ENCODE results near the gene SLC25A41.

Gene SLC25A41

GRCh38 chr19:6452223-6452614 lies 18.7 kb upstream of the SLC25A41 start:
- DNase-seq (ENCODE audit: low read depth): no peak
- TF ChIP-seq, protein P1, sequence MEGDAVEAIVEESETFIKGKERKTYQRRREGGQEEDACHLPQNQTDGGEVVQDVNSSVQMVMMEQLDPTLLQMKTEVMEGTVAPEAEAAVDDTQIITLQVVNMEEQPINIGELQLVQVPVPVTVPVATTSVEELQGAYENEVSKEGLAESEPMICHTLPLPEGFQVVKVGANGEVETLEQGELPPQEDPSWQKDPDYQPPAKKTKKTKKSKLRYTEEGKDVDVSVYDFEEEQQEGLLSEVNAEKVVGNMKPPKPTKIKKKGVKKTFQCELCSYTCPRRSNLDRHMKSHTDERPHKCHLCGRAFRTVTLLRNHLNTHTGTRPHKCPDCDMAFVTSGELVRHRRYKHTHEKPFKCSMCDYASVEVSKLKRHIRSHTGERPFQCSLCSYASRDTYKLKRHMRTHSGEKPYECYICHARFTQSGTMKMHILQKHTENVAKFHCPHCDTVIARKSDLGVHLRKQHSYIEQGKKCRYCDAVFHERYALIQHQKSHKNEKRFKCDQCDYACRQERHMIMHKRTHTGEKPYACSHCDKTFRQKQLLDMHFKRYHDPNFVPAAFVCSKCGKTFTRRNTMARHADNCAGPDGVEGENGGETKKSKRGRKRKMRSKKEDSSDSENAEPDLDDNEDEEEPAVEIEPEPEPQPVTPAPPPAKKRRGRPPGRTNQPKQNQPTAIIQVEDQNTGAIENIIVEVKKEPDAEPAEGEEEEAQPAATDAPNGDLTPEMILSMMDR (IDR thresholded peaks at IDR 0.05; ENCODE audit: low read depth, low read length): no peak
- TF ChIP-seq MAX (IDR thresholded peaks at IDR 0.05; ENCODE audit: low read depth, low read length) (no peak), POLR2A (IDR thresholded peaks at IDR 0.05; ENCODE audit: extremely low read depth, insufficient read length) (no peak), MYC (IDR thresholded peaks at IDR 0.05; ENCODE audit: low read depth, low read length) (no peak)
- H3K4me3 ChIP-seq (ENCODE audit: low read depth, low read length): no peak overlapping the region

DNA sequence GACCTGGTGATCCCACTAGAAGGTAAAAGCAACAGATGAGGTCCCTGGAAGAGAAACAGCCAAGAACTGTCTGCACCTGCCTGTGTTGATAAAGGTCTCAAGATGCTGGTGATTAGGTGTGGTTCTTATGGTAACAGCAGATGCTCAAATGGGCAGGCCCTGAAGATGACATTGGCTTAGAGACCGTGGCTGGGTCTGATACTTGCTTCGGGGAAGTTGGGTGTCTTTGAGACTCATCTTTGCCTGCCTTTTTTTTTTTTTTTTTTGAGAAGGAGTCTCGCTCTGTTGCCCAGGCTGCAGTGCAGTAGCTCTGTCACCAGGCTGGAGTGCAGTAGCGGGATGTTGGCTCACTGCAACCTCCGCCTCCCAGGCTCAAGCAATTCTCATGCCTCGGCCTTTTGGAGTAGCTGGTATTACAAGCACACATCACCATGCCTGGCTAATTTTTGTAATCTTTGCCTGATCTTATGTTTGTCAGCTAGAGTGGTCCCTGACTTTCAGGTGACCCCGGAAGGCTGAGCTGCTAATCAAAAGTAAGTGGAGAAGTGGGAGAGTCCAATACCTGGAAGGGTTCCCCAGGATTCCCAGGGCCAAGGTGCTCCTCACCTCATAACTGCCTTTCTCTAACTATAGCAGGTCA lies 18.1 kb upstream of the SLC25A41 start:
- no peak for DNase-seq (ENCODE audit: low read depth)
- TF ChIP-seq, protein P1 (IDR thresholded peaks at IDR 0.05; ENCODE audit: low read depth, low read length): no peak
- TF ChIP-seq MAX (IDR thresholded peaks at IDR 0.05; ENCODE audit: low read depth, low read length): no peak
- no peak for TF ChIP-seq POLR2A (IDR thresholded peaks at IDR 0.05; ENCODE audit: extremely low read depth, insufficient read length)
- no peak for TF ChIP-seq MYC (IDR thresholded peaks at IDR 0.05; ENCODE audit: low read depth, low read length)
- H3K4me3 ChIP-seq (ENCODE audit: low read depth, low read length): no peak overlapping the region

DNA sequence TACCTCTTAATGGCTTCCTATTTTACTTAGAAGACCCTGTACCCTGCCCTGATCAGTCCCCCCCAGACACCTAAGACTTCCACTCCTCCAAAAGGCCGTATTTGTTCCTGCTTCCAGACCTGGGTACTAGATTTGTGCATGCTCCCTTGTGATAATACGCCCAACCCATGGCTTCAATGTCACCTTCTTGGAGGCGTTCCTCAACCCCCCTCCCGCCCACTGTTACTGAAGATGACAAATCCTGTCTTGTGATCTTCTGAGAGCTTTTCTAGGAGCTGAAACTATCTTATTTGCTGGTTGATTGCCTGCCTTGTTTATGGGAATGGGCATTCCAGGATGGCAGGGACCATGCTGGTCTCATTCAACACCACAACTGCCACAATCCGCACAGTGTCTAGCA lies 16.6 kb upstream of the SLC25A41 start:
- DNase-seq (ENCODE audit: low read depth): no peak

DNA sequence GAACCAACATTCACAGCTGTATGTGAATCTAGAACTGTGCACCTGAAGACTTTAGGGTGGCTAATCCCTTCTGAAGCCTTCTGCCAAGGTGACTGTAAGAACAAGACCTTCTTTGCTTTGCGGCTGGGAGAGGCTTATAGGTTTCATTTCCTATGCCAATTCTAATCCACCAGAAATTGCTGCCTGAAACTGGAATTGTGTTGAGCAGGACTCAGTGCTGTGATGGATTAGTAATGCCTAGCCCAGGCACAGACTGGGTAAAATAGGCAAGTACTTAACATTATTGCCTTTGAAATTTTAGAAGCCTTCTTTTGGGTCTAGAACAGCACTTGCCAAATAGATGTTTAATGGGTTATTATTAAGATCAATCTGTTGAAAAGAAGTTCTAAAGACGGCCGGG lies 14.5 kb upstream of the SLC25A41 start:
- TF ChIP-seq MAX (IDR thresholded peaks at IDR 0.05; ENCODE audit: low read depth, low read length) (no peak), POLR2A (IDR thresholded peaks at IDR 0.05; ENCODE audit: extremely low read depth, insufficient read length) (no peak), MYC (IDR thresholded peaks at IDR 0.05; ENCODE audit: low read depth, low read length) (no peak)
- TF ChIP-seq, protein P1 (IDR thresholded peaks at IDR 0.05; ENCODE audit: low read depth, low read length): no peak
- H3K4me3 ChIP-seq (ENCODE audit: low read depth, low read length): no peak overlapping the region
- DNase-seq (ENCODE audit: low read depth): no peak

More for the DNA sequence above, 16.6 kb upstream of the SLC25A41 start:
- TF ChIP-seq POLR2A (IDR thresholded peaks at IDR 0.05; ENCODE audit: extremely low read depth, insufficient read length) (no peak), MYC (IDR thresholded peaks at IDR 0.05; ENCODE audit: low read depth, low read length) (no peak), MAX (IDR thresholded peaks at IDR 0.05; ENCODE audit: low read depth, low read length) (no peak)
- TF ChIP-seq, protein P1 (IDR thresholded peaks at IDR 0.05; ENCODE audit: low read depth, low read length): no peak
- no peak overlapping the region for H3K4me3 ChIP-seq (ENCODE audit: low read depth, low read length)

DNA sequence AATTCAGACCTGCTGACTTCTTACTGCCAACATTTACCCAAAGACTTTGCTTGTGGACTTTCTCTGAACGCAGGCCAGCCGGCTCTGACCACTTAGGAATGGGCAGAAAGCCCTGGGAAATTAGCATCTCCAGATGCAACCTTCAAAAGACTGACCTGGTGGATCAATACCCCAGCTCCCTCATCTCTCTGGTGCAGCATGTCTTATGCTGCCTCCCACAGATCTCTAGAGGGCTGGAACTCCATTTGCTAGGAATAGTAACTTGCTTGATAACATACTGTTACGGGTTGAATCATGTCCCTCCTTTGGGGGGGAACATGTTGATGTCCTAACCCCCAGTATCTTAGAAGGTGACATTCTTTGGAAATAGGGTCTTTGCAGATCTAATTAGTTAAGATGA lies 12.9 kb upstream of the SLC25A41 start:
- no peak for TF ChIP-seq MYC (IDR thresholded peaks at IDR 0.05; ENCODE audit: low read depth, low read length)
- no peak for TF ChIP-seq POLR2A (IDR thresholded peaks at IDR 0.05; ENCODE audit: extremely low read depth, insufficient read length)
- TF ChIP-seq, protein P1 (IDR thresholded peaks at IDR 0.05; ENCODE audit: low read depth, low read length): no peak
- TF ChIP-seq MAX (IDR thresholded peaks at IDR 0.05; ENCODE audit: low read depth, low read length): no peak
- DNase-seq (ENCODE audit: low read depth): no peak
- no peak overlapping the region for H3K4me3 ChIP-seq (ENCODE audit: low read depth, low read length)

Data from NB4 (cell line).